Adrenal gland (tissue), 5 donors: ENCODE data around the gene NYNRIN.

Experiments used
- POLR2A ChIP-seq, 2 donors: fragments of 450-650 bp; IDR thresholded peaks; one replicate each; pipeline ENCODE4 v1.6.1; 2017; ENCODE audit warnings: antibody characterized with exemption in 2 of 2, mild to moderate bottlenecking in 2 of 2, moderate library complexity in 1 of 2
- TF ChIP-seq, protein P1 (sequence below), 6 experiments: fragments of 450-650 bp in 4 of 6; fragments of 200-600 bp in 2 of 6; sonication (generic) in 1 of 6; IDR thresholded peaks; 1 replicate in 5 of 6; 2 replicates in 1 of 6; pipeline versions ENCODE4 v1.5.1 to v1.8.0; 2016 to 2021; ENCODE audit warnings: antibody characterized with exemption in 6 of 6, mild to moderate bottlenecking in 2 of 6, moderate library complexity in 1 of 6
- donor health status: DM: no; HTN: no; CAD: no.

DNA sequence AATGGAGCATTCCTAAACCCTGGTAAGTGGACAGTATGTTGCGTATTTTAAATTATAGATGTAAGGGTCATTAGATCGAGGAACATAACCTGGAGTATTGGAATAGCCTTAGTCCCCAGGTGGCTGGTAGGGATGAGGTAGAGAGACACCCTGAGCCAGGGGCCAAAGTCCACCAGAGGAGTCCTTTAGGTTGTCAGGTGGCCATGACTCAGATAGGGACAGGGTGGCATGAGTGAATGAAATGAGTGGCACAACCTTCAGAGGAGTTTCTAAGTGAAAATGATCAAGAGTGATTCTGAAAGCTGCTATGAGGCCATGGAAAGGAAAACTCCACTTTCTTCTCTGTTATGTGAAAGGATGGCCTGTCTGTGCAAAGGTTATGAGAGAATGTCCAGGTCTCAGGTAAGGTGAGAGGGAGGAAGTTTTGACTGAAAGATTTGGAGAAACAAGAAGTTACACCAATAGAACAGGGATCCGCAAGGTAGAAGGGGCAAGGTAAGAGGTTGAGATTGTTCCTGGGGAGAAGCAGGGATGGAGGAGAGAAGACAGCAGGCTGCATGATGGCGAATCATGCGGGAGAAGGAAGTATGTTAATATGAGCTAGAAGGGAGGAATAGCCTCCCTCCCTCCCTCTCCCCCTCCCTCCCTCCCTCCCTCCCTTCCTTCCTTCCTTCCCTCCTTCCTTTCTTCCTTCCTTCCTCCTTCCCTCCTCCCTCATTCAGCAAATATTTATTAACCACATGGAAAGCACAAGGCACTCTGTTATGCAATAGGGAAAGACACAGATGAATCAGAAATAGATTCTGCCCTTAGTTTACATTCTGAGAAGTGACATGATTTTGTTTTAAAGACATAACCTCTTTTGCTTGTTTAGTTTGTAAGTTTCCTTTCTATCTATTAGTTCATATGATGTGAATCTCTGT, 45.0 kb upstream of the NYNRIN start:
- TF ChIP-seq, protein P1, sequence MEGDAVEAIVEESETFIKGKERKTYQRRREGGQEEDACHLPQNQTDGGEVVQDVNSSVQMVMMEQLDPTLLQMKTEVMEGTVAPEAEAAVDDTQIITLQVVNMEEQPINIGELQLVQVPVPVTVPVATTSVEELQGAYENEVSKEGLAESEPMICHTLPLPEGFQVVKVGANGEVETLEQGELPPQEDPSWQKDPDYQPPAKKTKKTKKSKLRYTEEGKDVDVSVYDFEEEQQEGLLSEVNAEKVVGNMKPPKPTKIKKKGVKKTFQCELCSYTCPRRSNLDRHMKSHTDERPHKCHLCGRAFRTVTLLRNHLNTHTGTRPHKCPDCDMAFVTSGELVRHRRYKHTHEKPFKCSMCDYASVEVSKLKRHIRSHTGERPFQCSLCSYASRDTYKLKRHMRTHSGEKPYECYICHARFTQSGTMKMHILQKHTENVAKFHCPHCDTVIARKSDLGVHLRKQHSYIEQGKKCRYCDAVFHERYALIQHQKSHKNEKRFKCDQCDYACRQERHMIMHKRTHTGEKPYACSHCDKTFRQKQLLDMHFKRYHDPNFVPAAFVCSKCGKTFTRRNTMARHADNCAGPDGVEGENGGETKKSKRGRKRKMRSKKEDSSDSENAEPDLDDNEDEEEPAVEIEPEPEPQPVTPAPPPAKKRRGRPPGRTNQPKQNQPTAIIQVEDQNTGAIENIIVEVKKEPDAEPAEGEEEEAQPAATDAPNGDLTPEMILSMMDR (IDR thresholded peaks at IDR 0.05) = no peak
- no peak for TF ChIP-seq POLR2A (IDR thresholded peaks at IDR 0.05)
